Iris pigment epithelial cell (primary cell): ENCODE measurements around the gene GAB2.
"Not testable (repeated sequence)": the region's sequence is repeated elsewhere in the genome, so short reads cannot be mapped to it uniquely, and the experiment has no call there.

Experiments
- DNase-seq: peaks from one replicate; pipeline ENCODE4 v3.0.0-alpha.2; 2011; ENCODE audit warnings: low read depth

GAB2 gene, protein sequence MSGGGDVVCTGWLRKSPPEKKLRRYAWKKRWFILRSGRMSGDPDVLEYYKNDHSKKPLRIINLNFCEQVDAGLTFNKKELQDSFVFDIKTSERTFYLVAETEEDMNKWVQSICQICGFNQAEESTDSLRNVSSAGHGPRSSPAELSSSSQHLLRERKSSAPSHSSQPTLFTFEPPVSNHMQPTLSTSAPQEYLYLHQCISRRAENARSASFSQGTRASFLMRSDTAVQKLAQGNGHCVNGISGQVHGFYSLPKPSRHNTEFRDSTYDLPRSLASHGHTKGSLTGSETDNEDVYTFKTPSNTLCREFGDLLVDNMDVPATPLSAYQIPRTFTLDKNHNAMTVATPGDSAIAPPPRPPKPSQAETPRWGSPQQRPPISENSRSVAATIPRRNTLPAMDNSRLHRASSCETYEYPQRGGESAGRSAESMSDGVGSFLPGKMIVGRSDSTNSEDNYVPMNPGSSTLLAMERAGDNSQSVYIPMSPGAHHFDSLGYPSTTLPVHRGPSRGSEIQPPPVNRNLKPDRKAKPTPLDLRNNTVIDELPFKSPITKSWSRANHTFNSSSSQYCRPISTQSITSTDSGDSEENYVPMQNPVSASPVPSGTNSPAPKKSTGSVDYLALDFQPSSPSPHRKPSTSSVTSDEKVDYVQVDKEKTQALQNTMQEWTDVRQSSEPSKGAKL

DNA sequence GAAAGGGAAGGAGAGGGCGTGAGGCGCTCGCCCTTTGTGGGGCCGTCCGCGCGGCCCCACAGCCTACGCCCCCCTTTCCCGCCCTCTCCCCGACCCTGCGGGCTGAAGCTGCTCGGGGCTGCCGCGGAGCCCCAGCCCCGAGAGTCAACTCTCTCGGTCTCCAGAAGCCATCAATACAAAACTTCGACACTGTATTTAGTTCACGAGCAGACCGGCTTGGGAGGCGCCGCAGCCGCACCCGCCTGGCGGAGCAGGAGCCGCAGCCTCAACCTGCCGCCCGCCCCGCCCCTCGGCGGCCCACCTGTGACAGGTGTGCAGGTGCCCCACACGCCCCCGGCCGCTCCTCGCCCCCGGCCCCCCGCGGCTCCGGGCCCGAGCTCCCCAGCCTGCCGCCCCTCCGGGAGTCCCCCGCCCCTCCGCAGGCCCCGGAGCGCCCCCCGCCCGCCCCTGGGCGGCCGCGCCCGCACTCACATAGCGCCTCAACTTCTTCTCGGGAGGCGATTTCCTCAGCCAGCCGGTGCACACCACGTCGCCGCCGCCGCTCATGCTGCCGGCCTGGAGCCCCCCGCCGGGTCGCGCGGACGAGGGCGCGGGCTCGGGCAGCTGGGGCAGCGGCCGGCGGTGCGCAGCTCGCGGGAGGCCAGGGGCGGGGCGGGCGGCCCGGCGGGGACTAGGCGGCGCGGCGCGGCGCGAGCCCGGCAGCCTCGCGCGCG lies at the start of gene GAB2:
Gene GAB2 (minus strand): TSS at position 646 of the 713 bp plus-strand sequence. CDS start 100 bp downstream, at position 546.
- no peak for DNase-seq

DNA sequence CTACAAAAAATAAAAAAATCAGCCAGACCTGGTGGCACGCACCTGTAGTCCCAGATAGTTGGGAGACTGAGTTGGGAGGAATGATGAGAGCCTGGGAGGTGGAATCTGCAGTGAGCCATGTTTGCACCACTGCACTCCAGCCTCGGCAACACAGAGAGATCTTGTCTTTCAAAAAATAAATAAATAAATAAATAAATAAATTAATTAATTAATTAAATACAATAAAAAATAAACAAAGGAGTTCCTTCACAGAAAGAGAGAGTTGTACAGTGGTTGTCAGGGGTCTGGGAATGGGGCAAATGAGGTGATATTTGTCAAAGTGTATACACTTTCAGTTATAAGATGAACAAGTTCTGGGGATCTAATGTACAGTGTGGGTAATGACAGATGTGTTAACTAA lies 49.8 kb upstream of the GAB2 start:
- no peak for DNase-seq

DNA sequence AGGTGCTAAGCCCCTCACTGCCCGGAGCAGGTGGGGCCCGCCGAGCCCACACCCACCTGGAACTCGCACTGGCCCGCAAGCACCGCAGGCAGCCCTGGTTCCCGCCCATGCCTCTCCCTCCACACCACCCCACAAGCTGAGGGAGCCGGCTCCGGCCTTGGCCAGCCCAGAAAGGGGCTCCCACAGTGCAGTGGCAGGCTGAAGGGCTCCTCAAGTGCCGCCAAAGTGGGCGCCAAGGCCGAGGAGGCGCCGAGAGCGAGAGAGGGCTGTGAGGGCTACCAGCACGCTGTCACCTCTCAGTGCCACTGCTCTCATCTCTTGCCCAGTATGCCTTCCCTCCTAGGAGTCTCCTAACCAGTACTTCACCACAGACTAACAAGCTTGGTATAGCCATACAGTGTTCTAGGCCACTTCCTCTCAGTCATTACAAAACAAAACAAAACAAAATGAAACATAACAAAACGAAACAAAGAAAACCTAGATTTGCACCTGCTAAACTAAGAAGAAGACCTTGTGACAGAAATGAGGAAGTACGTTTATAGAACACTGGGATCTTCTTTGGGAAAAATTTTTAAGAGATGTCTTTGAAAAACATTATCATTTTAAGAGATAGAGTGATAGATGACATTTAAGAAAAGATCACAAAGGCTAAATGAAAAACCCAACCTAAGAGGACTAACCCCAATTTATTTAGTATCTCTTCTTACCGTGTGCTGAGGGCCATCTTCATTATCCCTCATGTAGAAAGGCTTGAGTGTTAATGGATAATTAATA lies 47.7 kb upstream of the GAB2 start:
- no peak for DNase-seq

DNA sequence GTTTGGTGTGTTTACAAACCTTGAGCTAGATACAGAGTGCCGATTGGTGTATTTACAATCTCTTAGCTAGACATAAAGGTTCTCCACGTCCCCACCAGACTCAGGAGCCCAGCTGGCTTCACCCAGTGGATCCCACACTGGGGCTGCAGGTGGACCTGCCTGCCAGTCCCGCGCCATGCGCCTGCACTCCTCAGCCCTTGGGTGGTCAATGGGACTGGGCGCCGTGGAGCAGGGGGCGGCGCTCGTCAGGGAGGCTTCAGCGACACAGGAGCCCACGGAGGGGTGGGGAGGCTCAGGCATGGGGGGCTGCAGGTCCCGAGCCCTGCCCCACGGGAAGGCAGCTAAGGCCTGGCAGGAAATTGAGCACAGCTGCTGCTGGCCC lies 47.2 kb upstream of the GAB2 start:
- not testable (repeated sequence) for DNase-seq

DNA sequence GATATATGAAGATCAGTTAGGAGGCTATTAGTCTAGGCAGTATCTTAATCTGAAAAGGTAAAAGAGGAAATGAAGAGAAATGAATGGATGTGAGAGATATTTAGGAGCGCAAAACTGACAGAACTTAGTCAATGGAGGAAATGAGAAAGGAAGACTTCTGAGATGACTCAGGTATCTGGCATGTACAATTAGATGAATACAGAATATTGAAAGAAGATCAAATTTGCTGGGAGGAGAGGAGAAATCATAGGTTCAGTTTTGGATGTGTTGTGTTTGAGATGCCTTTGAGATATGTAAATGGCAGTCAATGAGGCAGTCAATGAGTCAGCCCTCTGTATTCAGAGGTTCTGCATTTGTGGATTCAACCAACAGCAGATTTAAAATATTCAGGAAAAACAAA lies 42.9 kb upstream of the GAB2 start:
- DNase-seq = peak; percentile 66

DNA sequence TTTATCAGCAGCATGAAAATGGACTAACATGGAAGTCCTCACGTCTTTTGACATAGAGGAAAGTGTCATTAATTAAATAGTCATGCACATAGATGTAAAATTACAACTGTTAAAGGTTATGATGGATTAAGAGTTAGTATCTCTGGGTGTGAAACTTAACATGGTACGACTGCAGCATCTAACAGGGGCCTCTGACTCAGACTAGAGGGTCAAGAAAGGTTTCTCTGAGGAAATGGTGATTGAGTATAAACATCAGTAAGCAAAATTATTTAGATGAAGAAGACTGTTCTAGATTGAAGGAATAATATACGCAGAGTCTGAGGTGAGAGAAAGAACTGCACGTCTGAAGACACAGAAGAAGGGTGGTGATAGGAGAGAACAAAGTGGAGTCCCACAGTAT lies 42.1 kb upstream of the GAB2 start:
- DNase-seq = peak; percentile 7

DNA sequence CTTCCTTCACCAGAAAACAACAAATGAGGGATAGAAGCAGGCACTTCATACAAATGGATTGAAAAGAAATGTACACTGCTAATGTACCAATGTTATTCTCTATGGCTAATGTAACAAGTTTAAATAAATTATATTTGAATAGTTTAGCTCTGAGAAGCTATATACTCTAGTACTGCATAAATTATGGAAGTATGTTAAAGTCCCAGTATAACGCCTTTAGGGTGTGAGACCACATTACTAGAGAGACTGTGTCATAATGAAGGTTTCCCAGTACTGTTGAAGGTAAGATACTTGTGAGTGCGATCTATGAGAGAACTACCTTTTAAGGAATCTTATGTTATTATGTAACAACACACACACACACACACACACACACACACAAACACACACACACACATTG lies 39.8 kb upstream of the GAB2 start:
- no peak for DNase-seq

DNA sequence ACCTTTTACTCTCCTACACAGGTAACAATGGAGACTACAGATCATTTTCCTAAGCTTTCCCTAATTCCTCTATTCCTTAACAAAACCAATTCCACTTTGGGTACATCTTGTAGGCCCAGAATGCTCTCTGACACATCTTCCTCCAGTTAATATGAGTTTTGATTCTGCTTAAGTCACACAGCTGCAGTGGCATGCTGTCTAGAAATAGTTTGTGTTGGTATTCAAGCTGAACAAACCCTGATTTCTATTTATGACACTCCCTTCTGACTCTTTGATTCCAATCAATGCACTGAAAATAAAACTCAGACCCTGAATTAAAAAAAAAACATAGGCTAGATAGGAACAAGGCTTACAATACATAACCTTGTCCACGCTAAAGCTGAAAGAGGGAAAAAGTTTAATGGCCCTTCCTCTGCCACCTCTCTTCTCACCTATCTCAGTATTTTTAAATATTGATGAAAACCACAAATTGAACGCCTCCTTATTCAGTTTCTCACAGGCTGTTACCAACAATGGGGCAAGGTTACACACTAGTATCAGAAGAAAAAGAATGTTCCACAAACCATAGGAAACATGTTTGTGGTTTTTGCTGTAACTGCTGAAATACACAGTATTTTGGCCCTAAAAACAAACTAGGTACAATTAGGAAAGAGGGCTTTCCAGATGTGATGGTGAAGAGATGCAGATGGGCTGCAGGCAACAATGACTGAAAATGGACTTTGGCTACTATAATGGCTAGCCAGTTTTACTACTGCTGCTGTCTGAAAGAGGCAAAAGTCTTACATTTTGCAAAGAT lies 35.7 kb upstream of the GAB2 start:
- DNase-seq = peak; percentile 55

DNA sequence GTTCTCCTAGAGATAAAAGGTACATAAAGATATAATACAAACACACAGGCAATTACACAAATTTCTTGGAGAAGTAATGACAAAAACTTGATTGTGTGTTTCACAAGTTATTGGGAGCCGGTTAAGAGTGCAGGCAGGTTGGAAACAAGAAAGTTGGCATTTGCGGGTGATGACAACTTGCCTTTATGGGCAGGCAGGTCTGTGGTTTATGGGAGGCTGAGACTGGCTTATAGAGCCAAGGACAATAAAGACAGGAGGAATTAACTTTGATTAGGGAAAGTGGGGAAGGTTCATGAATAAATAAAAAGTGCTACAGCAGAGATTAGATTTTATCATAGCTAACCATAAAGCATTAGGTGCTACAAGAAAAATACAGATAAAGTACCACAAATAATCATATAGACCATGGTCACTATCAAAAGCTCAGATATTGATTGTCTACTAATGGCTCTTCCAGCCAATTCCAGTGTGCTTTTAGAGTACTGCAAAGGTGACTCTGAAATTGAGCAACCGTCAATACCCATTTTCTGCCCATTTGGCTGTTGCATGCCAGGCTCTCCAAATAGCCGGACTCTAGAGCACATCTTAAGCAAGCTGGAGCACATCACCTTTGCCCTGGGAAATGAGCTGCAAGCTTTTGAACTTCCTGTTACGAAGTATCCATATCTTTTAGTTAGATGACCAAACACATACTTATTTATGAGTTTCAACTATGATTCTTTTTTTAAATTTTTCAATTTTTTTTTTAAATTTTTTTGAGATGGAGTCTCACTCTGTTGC lies 33.9 kb upstream of the GAB2 start:
- peak; percentile 5 for DNase-seq

DNA sequence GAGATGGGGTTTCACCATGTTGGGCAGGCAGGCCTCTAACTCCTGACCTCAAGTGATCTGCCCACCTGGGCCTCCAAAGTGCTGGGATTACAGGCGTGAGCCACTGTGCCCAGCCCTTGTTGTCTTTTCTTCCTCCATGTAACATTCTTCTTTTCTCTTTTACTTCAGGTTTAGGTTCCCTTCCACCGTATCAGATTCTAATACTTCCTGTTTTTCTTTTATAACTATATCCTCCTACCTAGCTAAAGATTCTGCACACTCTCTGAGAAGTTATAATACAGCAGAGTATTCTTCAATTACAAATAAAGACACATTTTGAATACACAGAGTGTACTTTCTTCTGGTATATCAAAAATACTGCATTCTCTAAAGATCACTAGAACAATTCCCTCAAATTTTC lies 33.2 kb upstream of the GAB2 start:
- DNase-seq = no peak

DNA sequence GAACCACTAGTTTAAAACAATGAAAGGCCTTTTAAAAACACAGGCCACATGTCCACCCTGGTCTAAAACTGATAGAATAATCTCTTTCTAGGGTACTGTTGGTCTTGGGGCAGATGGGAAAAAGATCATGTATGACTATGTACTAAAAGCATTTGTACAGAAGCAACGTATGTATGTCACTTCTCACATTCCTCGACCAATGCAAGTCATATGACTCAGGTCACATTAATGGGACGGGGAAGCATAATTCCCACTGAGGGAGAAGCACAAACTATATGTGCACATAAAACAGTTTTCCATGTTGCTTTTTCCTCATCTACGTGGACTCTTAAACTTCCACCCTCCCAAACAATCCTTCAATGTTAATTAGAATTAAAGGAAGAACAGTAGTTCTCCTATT lies 32.2 kb upstream of the GAB2 start:
- DNase-seq = peak; percentile 33

DNA sequence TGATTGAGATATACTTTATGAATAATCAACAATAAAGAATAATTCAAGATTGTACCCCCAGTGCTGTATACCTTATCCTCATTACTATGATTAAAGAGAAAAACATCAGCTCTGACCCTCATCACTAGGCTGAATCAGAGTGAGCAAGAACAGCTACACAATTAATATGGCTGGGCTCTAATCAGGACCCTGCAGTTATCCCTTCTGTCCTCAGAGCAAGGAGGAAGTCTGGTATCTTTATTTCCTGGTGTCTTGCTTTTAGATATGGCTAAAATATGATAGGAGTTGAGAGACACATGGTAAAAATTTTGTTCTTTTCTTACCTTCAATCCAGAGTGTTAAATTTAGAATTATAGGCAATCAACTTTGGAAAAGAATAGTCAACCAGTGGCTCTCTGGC lies 28.6 kb upstream of the GAB2 start:
- no peak for DNase-seq

DNA sequence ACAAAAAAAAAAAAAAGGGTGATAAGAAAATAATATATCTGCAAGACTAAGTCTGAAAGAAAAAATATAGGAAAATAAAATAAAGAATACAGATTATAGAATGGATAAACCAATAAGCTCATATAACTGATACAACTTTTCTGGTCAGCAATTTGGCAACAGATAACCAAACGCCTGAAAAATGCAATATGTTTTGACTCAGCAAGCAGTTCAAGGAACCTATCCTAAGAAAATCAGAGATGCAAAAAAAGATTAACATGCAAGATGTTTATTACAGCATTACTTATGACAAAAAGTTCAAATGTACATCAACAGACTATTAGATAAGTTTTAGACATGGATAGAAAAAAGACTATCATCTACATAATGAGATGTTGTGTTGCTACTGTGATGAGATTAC lies 27.1 kb upstream of the GAB2 start:
- no peak for DNase-seq

DNA sequence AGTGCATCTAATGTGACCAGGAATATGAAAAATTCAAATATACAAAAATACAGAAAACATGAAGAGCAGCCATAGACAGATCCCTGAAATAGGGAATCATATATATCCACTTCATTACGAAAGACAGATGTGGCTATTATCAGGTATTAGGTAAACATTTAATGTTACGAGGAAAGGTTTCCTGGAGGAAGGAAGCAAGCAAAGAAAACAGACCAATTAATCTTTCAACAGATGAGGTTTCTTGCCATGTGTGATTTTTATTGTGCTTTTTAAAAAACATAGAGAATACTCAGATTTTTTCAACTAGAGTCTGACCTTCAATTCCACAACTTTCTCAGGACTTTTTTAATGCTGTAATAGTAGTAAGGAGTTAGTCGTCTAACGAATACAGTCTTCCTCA lies 24.3 kb upstream of the GAB2 start:
- no peak for DNase-seq

DNA sequence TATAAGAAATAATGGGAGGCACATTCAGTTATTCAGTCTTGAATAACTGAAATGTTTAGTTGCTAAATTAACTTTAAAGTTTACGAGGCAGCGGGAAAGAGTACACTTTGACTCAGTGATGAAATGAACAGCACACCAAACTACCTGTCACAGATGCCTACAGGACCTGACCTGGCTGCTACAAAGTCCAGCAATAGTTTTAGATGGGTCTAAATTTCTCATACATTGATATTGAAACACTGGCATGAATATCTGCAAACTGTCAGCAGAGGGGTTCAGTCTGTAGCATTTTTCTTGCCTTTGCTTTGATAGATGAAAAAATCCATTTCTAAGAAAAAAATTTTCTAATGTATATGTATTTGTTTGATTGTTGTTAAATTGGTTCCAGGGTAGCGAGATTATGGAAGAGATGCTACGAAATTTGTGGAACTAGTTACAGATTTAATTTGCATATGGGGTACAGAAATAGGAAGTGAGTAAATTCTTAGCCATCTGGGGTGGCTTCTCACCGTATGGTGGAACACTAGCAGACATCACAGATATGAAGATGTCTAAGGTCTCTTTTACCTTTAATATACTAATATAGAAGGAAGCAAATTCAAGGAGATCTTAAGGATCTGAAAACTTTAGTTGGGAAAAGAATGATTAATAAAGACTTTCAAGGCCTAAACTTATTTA lies 20.8 kb upstream of the GAB2 start:
- no peak for DNase-seq

DNA sequence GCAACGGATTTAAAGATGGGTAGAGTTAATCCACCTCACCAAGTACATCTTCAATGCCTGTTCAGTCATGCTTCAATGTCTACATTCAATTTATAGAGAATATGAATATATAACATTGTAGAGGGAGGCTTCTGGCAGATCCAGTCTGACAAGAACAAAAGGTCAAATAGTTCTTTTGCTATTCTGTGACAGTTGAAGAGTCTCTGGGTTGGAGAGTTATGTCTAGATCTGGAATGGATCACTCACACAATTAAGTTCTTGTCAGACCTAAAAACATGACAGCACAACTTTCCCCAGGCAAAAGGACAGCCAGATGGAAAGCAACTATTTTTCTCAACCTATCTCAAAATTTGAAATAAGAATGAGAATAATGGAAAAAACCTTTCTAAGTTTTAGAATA lies 15.3 kb upstream of the GAB2 start:
- DNase-seq = peak; percentile 33

DNA sequence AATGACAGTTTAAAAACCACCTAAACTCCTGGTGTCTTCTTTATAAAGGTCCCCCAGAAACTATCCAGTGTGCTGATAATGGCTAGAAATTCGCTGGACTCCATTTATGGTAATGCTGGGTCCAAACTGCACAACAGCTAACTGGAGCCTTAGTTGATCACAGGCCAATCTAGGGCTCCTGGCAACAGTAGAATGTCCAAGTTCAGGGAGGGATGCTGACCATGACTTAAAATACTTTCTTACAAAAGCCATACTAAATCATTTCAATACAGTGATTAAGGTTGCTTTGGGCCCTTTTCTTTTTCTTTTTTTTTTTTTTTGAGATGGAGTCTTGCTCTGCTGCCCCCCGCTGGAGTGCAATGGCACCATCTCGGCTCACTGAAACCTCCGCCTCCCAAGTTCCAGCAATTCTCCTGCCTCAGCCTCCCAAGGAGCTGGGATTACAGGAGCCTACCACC lies 14.5 kb upstream of the GAB2 start:
- DNase-seq = no peak

DNA sequence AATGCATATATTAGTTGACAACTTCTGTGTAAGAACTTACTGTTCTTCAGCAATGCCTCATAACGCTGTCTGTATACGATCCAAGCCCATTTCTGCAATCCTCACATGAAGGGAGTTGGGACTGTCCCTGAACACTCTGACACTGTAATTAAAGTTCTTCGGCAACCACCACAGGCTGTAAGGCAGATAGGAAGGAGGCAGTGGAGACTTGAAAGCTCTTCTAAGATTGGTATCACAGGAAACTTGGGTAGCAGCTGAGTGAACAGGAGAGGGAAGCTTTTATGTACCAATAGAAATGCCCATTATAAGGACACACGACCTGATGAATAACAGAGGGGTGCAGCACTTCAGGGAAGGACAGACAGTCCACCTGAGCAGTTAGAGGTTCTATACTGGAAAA lies 12.0 kb upstream of the GAB2 start:
- DNase-seq = no peak

DNA sequence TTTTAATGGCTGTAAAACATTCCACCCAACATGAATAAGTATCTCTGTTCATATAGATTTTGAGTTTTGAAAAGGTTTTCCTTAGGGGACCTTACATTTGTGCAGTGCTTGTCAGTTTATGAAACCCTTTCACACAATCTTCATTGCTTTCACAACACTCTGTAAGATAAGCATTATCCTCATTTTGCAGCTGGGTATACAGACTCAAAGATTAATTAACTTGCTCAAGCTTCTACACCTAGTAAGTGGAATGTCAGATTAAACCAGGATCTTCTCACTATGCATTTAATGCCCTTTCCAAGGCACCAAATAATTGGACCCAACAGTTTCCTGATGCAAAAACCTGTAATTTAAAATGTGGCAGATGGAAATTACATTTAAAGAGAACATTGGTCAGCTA lies 11.6 kb upstream of the GAB2 start:
- no peak for DNase-seq

DNA sequence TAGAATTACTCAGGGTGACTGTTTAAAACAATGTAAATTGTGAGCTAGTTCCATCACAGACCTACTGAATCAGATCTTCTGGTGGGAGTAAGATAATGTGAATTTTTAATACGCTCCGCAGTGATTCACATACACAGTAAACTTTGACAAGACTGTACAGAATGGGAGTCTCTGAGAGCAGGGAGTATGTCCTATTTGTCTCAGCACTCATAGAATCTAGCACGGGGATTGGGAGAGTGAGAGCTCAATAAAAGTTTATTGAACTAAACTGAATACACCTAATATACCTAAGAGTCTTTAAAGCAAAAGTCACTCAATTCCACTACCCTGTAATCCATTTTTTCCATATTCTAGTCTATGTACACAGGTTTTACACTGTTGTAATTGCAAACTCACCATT lies 11.2 kb upstream of the GAB2 start:
- DNase-seq = no peak
